ENCODE data around the gene CCDC3. TPM values are rescaled to one million over a fixed set of nuclear protein-coding genes. Genes with fewer than 3 reads are reported as not detected.
"Not testable (repeated sequence)": the region's sequence is repeated elsewhere in the genome, so short reads cannot be mapped to it uniquely, and the experiment has no call there.

Gene CCDC3
- total and polyA plus RNA-seq, 2 experiments from 2014 or later: 4.3 to 6.7 TPM

GRCh38 chr10:12873172-12873571, 128.3 kb downstream of the CCDC3 start:
- H3K4me1 ChIP-seq (ENCODE audit: low read depth): no peaks in the 10 kb centered on the region
- no peak overlapping the region for H3K27ac ChIP-seq
- no peak overlapping the region for H3K4me3 ChIP-seq
- no peaks in the 10 kb centered on the region for H3K27me3 ChIP-seq
- no peak for DNase-seq (ENCODE audit: low read depth in 1 of 2, low spot score in 1 of 2)
- TF ChIP-seq, protein P1, sequence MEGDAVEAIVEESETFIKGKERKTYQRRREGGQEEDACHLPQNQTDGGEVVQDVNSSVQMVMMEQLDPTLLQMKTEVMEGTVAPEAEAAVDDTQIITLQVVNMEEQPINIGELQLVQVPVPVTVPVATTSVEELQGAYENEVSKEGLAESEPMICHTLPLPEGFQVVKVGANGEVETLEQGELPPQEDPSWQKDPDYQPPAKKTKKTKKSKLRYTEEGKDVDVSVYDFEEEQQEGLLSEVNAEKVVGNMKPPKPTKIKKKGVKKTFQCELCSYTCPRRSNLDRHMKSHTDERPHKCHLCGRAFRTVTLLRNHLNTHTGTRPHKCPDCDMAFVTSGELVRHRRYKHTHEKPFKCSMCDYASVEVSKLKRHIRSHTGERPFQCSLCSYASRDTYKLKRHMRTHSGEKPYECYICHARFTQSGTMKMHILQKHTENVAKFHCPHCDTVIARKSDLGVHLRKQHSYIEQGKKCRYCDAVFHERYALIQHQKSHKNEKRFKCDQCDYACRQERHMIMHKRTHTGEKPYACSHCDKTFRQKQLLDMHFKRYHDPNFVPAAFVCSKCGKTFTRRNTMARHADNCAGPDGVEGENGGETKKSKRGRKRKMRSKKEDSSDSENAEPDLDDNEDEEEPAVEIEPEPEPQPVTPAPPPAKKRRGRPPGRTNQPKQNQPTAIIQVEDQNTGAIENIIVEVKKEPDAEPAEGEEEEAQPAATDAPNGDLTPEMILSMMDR (IDR thresholded peaks at IDR 0.05; ENCODE audit: low read depth, low read length): no peak
- H3K36me3 ChIP-seq: no peaks in the 10 kb centered on the region
- no peaks in the 10 kb centered on the region for H3K9me3 ChIP-seq (ENCODE audit: low read depth)

- no peaks in the 10 kb centered on the region for H3K36me3 ChIP-seq
- no peak overlapping the region for H3K4me3 ChIP-seq
- DNase-seq (ENCODE audit: low read depth in 1 of 2, low spot score in 1 of 2): no peak
- no peak overlapping the region for H3K27ac ChIP-seq
- H3K9me3 ChIP-seq (ENCODE audit: low read depth): no peaks in the 10 kb centered on the region
- H3K27me3 ChIP-seq: no peaks in the 10 kb centered on the region
- TF ChIP-seq, protein P1 (IDR thresholded peaks at IDR 0.05; ENCODE audit: low read depth, low read length): no peak
- H3K4me1 ChIP-seq (ENCODE audit: low read depth): no peaks in the 10 kb centered on the region
These were observed 128.9 kb downstream of the CCDC3 start for GRCh38 chr10:12872577-12872976.

DNA sequence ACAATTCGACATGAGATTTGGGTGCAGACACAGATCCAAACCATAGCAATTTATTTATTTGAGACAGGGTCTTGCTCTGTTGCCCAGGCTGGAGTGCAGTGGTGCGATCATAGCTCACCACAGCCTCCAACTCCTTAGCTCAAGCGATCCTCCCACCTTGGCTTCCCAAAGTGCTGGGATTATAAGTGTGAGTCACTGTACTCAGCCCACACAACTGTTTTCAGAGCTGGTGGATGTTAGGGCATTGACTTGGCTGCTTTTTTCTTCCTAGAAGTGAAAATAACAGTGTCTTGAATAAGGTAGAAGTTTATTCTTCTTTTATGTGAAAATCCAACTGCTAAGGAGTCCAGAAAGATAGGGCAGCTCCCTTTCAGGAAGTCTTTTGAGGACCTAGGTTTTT, 132.1 kb downstream of the CCDC3 start:
- H3K9me3 ChIP-seq (ENCODE audit: low read depth): no peaks in the 10 kb centered on the region
- no peaks in the 10 kb centered on the region for H3K4me1 ChIP-seq (ENCODE audit: low read depth)
- DNase-seq (ENCODE audit: low read depth in 1 of 2, low spot score in 1 of 2): peak in 1 of 2 donors; percentile 15
- H3K36me3 ChIP-seq: no peaks in the 10 kb centered on the region
- no peaks in the 10 kb centered on the region for H3K27me3 ChIP-seq
- H3K4me3 ChIP-seq: no peak overlapping the region
- no peak overlapping the region for H3K27ac ChIP-seq
- TF ChIP-seq, protein P1 (IDR thresholded peaks at IDR 0.05; ENCODE audit: low read depth, low read length): no peak

GRCh38 chr10:12868229-12868628, 133.3 kb downstream of the CCDC3 start:
- H3K4me3 ChIP-seq: no peak overlapping the region
- no peaks in the 10 kb centered on the region for H3K36me3 ChIP-seq
- no peak for DNase-seq (ENCODE audit: low read depth in 1 of 2, low spot score in 1 of 2)
- no peaks in the 10 kb centered on the region for H3K9me3 ChIP-seq (ENCODE audit: low read depth)
- no peaks in the 10 kb centered on the region for H3K27me3 ChIP-seq
- no peak overlapping the region for H3K27ac ChIP-seq
- TF ChIP-seq, protein P1 (IDR thresholded peaks at IDR 0.05; ENCODE audit: low read depth, low read length): no peak
- no peaks in the 10 kb centered on the region for H3K4me1 ChIP-seq (ENCODE audit: low read depth)

- H3K27me3 ChIP-seq; H3K27ac ChIP-seq; H3K9me3 ChIP-seq (ENCODE audit: low read depth); H3K4me3 ChIP-seq; H3K4me1 ChIP-seq (ENCODE audit: low read depth); DNase-seq (ENCODE audit: low read depth in 1 of 2, low spot score in 1 of 2); H3K36me3 ChIP-seq: not testable (repeated sequence)
These were observed 136.0 kb downstream of the CCDC3 start for GRCh38 chr10:12865515-12865914.

- H3K27ac ChIP-seq: no peak overlapping the region
- no peaks in the 10 kb centered on the region for H3K9me3 ChIP-seq (ENCODE audit: low read depth)
- DNase-seq (ENCODE audit: low read depth in 1 of 2, low spot score in 1 of 2): no peak
- no peaks in the 10 kb centered on the region for H3K4me1 ChIP-seq (ENCODE audit: low read depth)
- H3K36me3 ChIP-seq: no peaks in the 10 kb centered on the region
- no peak overlapping the region for H3K4me3 ChIP-seq
- TF ChIP-seq, protein P1 (IDR thresholded peaks at IDR 0.05; ENCODE audit: low read depth, low read length): no peak
- H3K27me3 ChIP-seq: no peaks in the 10 kb centered on the region
These were observed 139.1 kb downstream of the CCDC3 start for GRCh38 chr10:12862459-12862858.
